Type B pancreatic cell (in vitro differentiated cells): Measurements from ENCODE around the gene BCAP31. TPM values are rescaled to one million over a fixed set of nuclear protein-coding genes. Genes with fewer than 3 reads are reported as not detected.
"Not testable (repeated sequence)": the region's sequence is repeated elsewhere in the genome, so short reads cannot be mapped to it uniquely, and the experiment has no call there.

Source experiments
- DNase-seq: peaks from one replicate; pipeline ENCODE4 v3.0.0; 2021; ENCODE audit warnings: mixed read lengths; ENCODE audit not compliant: unreplicated experiment; ENCODE audit errors: extremely low spot score
- H3K27ac Mint-ChIP-seq: 2 replicates; pipeline ENCODE4 v1.8.0; 2021; ENCODE audit warnings: mild to moderate bottlenecking, mixed read lengths
- H3K27me3 Mint-ChIP-seq: 2 replicates; pipeline ENCODE4 v1.8.0; 2021; ENCODE audit warnings: mixed read lengths
- H3K36me3 Mint-ChIP-seq: 2 replicates; pipeline ENCODE4 v1.8.0; 2021; ENCODE audit warnings: mixed read lengths
- H3K4me1 Mint-ChIP-seq: one replicate; pipeline ENCODE4 v1.8.0; 2021; ENCODE audit warnings: mixed read lengths; ENCODE audit not compliant: unreplicated experiment
- H3K4me3 Mint-ChIP-seq: 2 replicates; pipeline ENCODE4 v1.8.0; 2021; ENCODE audit warnings: mild to moderate bottlenecking, mixed read lengths
- H3K9me3 Mint-ChIP-seq: 2 replicates; pipeline ENCODE4 v1.8.0; 2021; ENCODE audit warnings: mixed read lengths
- CTCF ChIP-seq: fragments of 200-600 bp; sonication (generic); conservative IDR thresholded peaks from 2 replicates; pipeline ENCODE4 v1.5.0; 2021; ENCODE audit warnings: antibody characterized with exemption, mild to moderate bottlenecking
- total RNA-seq: library from RNA; stranded (reverse); gene quantifications from 2 replicates; pipeline ENCODE4 v1.2.1, GENCODE V29; 2021; ENCODE audit warnings: low replicate concordance

Gene BCAP31
- total RNA-seq, 1 donor from 2014 or later: 160 TPM

- no peak for TF ChIP-seq CTCF
- no peak overlapping the region for H3K27ac Mint-ChIP-seq
Observed at GRCh38 chrX:153763298-153763932, 39.2 kb upstream of the BCAP31 start.

GRCh38 chrX:153762626-153763173 is 38.5 kb upstream of the BCAP31 start:
- DNase-seq: no peak
- H3K9me3 Mint-ChIP-seq: no peaks in the 10 kb centered on the region
- no peak for TF ChIP-seq CTCF
- H3K36me3 Mint-ChIP-seq: no peaks in the 10 kb centered on the region
- peaks cover 2% of the 10 kb centered on the region for H3K27me3 Mint-ChIP-seq
- no peak overlapping the region for H3K4me3 Mint-ChIP-seq
- no peak overlapping the region for H3K27ac Mint-ChIP-seq
- no peaks in the 10 kb centered on the region for H3K4me1 Mint-ChIP-seq

More at GRCh38 chrX:153763298-153763932, 39.2 kb upstream of the BCAP31 start:
- no peaks in the 10 kb centered on the region for H3K9me3 Mint-ChIP-seq
- no peaks in the 10 kb centered on the region for H3K36me3 Mint-ChIP-seq
- no peaks in the 10 kb centered on the region for H3K27me3 Mint-ChIP-seq
- no peak overlapping the region for H3K4me3 Mint-ChIP-seq
- DNase-seq: no peak
- H3K4me1 Mint-ChIP-seq: no peaks in the 10 kb centered on the region

- Mint-ChIP-seq H3K27ac (no peak overlapping the region), H3K4me1 (no peaks in the 10 kb centered on the region), H3K36me3 (no peaks in the 10 kb centered on the region), H3K27me3 (peaks cover 5% of the 10 kb centered on the region), H3K4me3 (no peak overlapping the region), H3K9me3 (no peaks in the 10 kb centered on the region)
- TF ChIP-seq CTCF: no peak
- no peak for DNase-seq
Observed at GRCh38 chrX:153761863-153762262, 37.7 kb upstream of the BCAP31 start.

- Mint-ChIP-seq H3K9me3 (peaks cover 6% of the 10 kb centered on the region), H3K4me1 (no peaks in the 10 kb centered on the region), H3K4me3 (no peak overlapping the region), H3K27me3 (peaks cover 5% of the 10 kb centered on the region), H3K36me3 (no peaks in the 10 kb centered on the region), H3K27ac (no peak overlapping the region)
- DNase-seq: no peak
- peak; percentile 11 for TF ChIP-seq CTCF
Observed at GRCh38 chrX:153755136-153755535, 30.9 kb upstream of the BCAP31 start.

GRCh38 chrX:153750127-153750774 is 26.1 kb upstream of the BCAP31 start:
- Mint-ChIP-seq H3K27me3 (no peaks in the 10 kb centered on the region), H3K4me3 (no peak overlapping the region), H3K9me3 (no peaks in the 10 kb centered on the region), H3K27ac (no peak overlapping the region), H3K36me3 (no peaks in the 10 kb centered on the region), H3K4me1 (no peaks in the 10 kb centered on the region)
- DNase-seq: no peak
- TF ChIP-seq CTCF: no peak

- H3K27ac Mint-ChIP-seq, H3K9me3 Mint-ChIP-seq, H3K4me1 Mint-ChIP-seq, DNase-seq, H3K27me3 Mint-ChIP-seq, H3K36me3 Mint-ChIP-seq, H3K4me3 Mint-ChIP-seq: not testable (repeated sequence)
Observed at GRCh38 chrX:153749017-153749416, 24.8 kb upstream of the BCAP31 start.

GRCh38 chrX:153746991-153747390 is 22.8 kb upstream of the BCAP31 start:
- H3K9me3 Mint-ChIP-seq, H3K36me3 Mint-ChIP-seq, H3K4me1 Mint-ChIP-seq, H3K27ac Mint-ChIP-seq, H3K4me3 Mint-ChIP-seq, DNase-seq, H3K27me3 Mint-ChIP-seq: not testable (repeated sequence)
